HG03097 (cell line): ENCODE measurements around the gene SLF1.
"Not testable (repeated sequence)": the region's sequence is repeated elsewhere in the genome, so short reads cannot be mapped to it uniquely, and the experiment has no call there.

Experiments used
- ATAC-seq: cut with Tn5 transposase; IDR thresholded peaks from one replicate; pipeline ENCODE4 v1.9.1; 2021; ENCODE audit not compliant: unreplicated experiment, low FRiP score

Gene SLF1

DNA sequence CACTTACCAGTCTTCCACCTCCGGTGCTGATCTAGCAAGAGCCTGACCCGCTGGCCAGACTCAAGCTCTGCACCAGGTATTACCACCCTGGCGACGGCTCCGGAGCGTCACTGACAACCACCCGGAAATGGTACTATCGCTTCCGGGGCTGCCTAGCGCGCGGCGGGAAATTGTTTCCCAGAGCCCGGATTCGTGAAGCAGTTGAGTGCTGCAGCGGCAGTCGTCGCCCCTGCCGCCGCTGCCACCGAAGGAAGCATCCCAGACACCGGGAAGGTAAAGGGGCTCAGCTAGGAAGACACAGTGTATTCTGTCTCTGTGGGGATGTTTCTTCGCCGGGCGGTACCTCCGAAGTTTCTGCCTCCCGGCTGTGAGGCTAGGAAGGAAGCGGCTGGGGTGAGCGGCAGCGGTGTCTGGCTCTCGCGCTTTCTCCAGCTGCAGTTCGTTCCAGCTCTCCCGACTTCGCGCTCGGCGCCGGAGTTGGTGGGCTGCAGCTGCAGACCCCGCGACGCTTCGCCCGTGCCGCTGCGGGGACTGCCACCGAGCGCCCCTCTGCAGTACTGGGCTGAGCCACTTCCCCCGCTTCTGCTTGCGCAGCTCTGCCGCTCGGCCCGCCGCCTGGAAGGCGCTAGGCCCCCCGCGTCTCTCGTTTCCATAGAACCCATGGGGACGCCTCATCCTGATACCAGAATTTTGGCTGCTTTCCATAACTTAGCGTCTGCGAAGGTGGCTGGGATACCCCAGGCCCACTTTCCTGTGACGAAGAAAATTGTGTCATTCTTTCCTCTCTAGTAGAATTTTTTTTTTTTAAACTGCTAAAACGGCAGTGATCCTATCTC lies at the start of gene SLF1, which contains the start of gene KIAA0825:
TSS of gene SLF1 (plus strand) at position 177 of the 836 bp plus-strand sequence. CDS start 10,142 bp downstream, outside the sequence.
TSS of gene KIAA0825 (minus strand) at position 112 of the 836 bp plus-strand sequence. CDS start 81,478 bp downstream, outside the sequence.
- peak; percentile 97 for ATAC-seq

DNA sequence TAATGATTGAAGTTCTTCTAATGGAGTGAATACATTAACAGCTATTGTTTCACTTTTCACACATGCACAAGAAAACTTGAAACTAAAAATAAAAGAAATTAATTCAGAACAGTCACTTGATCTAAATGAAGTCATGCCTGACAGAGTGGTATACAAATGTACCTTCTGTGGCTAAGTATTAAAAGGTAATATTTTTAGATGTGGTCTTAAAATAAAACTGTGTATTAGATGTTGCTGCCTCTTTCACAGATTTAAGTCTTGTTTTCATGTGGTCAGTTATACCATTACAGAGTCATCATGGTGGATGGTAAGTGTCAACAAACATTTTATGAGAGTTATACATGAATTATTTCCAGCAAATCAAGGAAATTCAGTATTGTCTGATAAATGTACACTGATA lies 47.1 kb upstream of the SLF1 start:
- no peak for ATAC-seq

DNA sequence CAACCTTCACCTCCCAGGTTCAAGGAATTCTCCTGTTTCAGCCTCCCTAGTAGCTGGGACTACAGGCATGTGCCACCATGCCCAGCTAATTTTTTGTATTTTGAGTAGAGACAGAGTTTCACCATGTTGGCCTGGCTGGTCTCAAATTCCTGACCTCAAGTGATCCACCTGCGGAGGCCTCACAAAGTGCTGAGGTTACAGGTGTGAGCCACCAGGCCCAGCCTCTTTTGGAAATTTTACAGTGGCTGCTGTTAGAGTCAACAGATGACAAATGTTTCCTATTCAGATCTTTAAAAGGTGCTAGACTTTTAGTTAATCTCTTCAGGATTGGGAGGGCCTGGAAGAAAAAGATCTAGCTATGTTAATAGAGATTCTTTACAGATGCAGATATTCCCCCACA lies 45.1 kb upstream of the SLF1 start:
- ATAC-seq = not testable (repeated sequence)

DNA sequence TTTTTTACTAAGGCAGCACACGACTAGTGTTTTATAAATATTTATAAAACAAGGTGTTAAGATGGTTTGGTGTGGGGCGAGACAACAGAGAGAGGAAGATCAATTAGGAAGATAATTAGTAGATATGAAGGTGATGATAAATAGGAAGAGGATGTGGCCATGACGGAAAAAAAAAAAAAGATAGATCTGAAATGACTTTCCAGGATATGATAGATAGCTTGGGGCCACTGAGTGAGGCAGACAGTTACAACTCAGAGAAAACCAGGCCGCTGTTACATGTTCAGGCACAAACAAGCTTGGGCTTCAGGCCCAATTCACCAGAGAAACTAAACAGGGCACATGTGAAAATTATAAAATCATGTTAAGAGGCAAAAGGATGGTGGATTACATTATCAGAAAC lies 43.3 kb upstream of the SLF1 start:
- no peak for ATAC-seq

DNA sequence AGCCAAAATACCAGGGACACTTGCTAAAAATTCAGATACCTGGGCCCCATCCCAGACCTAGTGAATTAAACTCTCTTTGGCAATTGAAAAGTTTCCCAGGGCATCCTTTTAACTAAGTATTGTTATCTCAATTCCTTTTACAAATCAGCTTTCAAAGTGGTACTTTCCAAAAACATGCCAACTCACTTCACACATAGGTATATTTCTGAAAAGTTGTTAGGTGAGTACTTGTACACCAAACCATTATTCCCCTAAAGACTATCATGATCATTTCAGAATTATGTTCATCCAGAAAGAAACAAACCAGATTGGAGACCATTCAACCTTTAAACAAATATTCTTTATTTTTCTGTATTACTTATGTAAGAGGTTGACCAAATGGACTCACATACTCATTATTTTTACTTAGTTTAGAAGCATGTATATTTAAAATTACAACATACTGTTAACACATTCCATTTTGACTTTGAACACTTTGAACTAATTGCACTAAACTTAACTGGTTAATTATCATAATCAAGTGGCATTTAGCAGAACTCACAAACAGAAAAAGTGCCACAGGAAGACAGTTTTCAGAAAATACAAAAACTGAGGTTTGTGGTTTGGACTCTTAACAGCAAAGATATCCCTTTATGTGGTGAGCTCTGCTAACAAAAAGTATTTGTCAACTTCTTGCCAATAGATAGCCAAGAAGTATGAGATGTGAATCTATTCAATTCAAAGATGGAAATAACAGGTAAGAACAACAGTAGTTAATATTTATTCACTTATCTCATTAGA lies 40.8 kb upstream of the SLF1 start:
- peak; percentile 66 for ATAC-seq

DNA sequence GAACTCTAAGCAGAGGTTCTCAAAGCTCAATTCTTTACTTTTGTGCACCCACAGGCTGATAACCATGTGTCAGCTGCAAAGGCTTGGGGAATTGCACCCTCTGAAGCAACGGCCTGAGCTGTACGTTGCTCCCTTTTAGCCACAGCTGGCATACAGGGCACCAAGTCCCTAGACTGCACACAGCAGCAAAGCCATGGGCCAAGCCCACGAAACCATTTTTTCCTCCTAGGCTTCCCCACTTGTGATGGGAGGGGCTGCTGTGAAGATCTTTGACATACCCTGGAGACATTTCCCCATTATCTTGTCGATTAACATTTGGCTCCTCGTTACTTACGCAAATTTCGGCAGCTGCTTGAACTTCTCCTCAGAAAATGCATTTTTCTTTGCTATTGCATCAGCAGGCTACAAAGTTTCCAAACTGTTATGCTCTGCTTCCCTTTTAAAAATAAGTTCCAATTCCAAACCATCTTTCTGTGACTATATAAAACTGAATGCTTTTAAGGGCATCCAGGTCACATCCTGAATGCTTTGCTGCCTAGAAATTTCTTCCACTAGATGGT lies 23.1 kb upstream of the SLF1 start:
- no peak for ATAC-seq

DNA sequence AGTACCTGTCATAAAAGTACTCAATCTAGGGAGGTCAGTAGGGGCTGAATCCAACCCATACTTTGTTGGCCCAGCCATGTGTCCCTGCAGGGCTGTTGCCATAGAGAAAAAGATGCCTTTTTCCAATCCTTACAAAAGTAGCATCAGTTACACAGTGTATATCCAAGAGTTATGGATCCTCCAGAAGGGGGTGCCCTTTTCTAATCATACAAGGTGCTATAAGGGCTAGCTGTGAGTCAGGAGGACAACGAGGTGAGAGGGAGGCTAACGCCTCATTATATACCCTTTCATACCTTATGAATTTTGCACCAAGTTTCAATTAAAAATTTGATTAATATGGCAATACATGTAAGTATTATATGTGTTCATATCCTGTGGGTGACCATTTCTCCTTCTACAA lies 4.9 kb upstream of the SLF1 start:
- no peak for ATAC-seq

DNA sequence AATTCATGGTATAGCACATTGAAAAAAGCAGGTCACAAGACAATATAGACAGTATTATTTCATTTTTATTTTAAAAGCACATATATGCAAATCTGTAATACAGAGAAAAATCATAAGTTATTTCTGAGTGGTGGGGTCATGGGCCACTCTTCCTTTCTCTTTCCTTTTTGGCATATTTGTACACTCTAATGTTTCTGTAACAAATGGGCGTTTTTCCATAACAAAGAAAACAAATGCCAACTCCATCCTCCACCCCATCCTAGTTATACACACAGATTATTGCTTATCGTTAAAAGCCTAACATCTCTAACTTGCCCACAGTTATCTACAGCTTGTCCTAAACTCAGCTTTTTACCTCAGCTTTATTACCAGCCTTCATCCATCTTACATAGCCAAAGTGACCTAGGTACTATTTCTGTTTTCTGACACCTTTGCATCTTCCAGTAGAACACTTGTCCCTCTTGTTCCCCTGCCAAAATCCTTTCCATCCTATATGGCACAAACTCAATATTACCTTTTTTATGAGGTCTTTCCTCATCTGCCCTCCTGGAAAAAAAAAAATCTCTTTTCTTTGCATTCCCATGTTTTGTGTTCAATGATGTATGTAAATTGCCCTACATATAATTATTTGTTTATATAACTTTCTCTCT lies 4.2 kb upstream of the SLF1 start:
- no peak for ATAC-seq

DNA sequence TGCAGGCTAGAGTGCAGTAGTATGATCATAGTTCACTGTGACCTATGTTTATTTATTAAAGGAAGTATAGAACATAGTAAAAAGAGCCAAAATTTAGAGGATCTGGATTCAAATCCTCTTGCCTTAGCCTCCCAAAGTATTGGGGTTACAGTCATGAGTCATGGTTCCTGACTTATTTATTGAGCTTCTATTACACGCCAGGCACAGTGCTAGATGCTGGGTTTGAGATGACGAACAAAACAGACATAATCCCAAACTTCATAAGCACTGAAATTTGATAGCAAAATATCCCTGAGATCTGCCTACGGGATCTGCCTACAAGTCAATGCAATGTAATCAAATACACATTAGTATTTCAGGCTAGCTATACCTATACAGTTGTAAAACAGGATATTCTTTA lies 2.6 kb upstream of the SLF1 start:
- no peak for ATAC-seq

DNA sequence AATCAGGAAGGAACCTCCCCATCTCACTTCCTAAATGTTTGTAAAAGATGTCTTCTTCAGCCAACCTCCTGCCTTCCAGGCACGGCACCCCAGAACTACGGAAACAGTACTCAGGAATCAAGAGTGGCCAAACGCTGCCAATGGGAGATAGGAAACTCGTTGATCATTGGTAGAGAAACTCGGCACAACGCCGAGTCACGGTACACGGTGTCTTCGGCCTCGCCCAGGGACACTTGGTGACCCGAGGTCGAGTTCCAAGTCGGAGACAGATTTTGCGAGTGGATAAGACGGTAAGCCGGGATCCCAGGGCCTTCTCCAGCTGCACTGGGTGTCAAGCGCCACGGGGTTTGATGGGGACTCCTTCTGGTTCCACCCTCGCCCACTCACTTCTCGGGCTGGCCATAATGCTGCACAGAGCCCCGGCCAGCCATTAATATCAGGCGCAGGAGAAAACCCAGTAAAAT lies 408 bp upstream of the SLF1 start:
- ATAC-seq = peak; percentile 29

DNA sequence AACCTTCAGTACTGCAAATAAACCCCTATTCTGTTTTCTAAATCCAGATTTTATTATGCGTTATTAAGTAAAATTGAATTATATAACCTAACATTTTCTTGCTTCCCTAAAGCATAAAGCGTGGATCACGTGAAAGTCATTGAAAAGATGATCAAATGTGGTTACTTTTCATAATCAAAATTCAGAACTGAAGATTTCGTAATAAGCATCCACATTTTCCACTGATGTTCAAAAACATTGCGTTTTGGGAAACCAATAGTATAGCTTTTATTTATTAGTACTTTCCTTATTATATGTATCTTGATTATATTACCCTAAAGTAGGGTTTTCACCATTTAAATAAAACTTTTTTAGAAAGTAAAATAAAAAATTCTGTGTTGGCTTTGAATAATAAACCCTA lies 1.8 kb downstream of the SLF1 start:
- no peak for ATAC-seq

DNA sequence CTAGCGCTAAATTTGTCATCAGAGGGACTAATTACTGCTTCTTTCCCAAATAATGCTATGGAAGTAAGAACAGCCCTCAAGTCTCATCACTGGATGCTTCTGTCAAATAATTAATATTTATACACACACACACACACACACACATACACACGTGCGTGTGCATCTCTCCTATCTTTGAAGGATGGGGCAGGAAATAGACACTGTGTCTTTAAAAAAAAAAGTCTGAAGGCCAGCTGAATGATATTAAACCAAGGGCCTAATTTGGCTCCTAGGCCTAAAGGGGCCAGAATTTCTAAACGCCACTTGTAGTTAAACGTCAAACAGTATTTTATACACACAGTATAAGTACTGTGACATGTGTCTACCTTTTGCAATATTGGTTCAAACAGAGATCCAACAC lies 3.3 kb downstream of the SLF1 start:
- no peak for ATAC-seq

DNA sequence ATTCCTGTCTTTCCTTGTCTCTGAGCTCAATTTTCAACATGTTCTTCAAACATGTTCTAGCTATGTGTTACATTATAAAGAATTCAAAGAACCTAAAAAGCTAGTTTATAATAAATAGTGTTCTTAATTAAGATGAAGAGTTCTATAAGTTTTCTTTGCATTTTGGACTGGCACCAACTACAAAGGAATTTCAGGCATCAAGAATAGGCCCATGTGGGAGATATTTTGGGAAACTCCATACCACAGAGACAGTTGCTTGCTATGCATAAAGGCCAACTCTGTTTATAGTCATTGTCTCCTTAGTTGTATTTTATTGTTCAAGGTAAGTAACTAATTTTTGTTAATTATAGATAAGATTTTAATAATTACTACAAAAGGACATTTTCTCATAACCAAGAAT lies 4.5 kb downstream of the SLF1 start:
- no peak for ATAC-seq

DNA sequence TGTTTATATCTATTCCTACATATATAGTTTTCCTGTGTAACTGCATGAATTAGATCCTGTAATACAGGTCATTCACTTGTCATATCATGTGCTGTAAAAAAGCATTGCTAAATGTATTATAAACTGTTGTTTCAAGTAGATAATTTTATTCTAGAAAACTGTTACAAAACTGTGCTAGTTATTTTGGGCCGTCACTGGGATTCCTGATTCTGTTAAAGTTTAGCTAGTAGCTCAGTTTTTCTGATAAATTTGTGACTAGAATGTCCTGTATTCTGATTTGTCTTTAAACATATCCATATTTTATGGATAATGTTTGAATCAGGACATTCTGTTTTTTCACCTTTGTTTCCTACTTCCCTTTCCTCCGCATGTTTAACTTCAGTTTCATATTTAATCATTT lies 5.4 kb downstream of the SLF1 start:
- no peak for ATAC-seq

DNA sequence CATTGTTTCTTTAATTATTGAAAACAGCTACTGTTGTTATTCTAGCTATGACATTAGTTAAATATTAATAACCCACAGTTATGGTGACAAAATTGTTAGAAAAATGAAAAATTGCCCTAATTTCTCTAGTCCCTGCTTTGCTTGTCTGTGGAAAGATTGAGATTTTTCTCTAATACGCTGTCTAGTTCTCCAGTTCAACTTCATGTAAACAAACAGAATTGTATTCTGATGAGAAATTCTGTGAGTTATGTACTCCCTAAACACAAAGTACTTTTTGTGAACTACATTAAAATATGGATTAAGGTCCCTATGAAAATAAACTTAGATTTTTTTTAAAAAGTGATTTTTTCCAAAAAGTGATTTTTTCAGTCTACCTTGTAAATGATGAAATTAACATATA lies 8.7 kb downstream of the SLF1 start:
- no peak for ATAC-seq

DNA sequence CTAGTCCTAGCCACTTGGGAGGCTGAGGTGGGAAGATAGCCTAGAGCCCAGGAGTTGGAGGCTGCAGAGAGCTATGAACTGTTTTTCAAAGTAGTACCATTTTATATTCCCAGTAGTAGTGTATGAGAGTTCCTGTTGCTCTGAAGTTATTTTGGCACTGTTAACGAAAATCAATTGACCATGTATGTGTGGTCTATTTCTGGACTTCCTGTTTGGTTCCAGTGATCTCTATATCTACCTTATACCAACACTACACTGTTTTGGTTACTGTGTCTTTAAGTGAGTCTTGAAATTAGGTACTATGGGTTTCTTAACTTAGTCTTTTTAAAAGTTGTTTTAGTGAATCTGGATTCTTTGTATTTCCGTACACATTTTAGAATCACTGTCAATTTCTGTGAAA lies 13.6 kb downstream of the SLF1 start:
- peak; percentile 98 for ATAC-seq

DNA sequence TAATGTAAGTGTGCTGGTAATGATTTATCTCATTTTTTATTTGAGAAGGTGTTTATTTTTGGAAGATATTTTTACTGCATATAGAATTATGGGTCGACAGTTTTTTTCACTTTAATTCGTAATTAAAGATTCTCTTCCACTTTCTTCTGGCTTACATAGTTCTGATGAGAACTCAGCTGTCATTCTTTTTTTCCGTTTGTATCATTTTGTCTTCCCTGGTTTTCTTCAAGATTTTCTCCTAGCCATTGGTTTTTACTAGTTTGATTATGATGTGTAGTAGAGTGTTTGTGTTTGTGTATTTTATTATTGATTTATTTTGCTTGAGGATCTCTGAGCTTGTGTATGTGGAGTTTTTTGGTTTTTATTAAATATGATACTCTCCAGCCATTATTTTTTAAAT lies 21.7 kb downstream of the SLF1 start:
- no peak for ATAC-seq

DNA sequence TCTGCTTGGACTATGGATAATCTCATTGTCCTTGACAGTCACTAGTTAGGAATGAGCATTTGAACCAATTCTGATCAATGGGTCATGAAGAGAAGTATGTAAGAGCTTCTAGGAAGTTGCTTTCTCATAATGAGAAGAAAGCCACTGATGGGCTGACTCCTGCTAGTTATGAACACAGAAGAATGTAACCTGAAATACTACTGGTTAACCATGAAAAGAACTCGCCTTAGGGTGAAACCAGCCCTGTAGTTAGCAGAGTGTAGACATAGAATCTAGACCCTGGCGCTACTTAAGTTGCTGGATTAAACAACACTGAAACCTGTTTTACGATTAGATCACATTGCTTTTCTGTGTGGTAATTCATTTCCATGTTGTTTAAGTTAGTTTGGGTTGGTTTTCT lies 26.6 kb downstream of the SLF1 start:
- ATAC-seq = no peak

DNA sequence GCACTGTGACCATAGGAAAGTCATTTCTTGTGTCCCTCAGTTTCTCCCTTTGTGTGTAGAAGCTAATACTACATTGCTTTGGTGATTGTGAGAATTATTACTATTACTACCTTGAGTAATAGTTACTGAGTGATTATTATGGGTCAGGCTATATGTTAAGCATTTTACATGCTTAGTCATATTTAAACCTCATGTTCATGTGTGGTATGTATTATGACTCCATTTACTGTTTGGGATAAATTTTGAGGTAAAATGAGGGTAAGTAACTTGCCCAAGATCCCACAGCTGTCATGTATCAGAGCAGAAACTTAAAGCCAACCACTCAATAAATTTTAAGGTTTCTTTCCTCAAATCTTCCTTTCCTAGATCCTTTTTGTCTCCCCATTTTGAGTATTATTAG lies 28.3 kb downstream of the SLF1 start:
- ATAC-seq = no peak

DNA sequence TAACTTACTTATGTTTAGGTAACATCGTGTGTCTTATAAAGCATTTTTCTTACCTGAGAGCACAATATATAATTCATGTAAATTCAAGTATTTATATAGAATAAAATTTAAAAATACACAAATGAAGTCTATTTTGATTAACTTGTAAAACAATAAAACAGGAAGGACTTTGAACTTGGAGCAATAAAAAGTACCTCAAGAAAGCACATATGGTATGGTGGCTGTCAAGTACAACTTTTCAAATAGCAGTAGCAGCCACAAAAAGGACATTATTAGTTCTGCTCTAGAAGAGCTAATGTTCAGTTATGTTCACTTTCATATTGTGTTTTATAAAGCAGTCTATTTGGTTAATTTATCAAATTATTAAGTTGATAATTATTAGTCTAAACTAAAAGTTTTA lies 31.4 kb downstream of the SLF1 start:
- no peak for ATAC-seq

DNA sequence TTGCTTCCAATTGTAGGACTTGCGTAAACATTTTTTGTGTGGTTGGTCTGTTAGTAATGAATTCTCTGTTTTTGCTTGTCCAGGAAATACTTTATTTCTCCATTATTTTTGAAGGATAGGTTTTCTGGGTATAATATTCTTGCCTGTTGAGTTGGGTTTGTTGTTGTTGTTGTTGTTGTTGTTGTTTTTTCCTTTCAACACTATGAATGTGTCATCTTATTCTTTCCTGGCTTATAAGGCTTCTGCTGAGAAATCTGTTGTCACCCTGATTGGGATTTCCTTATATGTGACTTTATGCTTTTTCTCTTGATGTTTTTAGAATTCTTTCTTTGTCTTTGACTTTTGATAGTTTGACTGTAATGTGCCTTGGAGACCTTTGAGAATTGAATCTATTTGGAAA lies 39.8 kb downstream of the SLF1 start:
- ATAC-seq = no peak
